Mesendoderm (in vitro differentiated cells): ENCODE results near the gene PTPN3.
"Not testable (repeated sequence)": the region's sequence is repeated elsewhere in the genome, so short reads cannot be mapped to it uniquely, and the experiment has no call there.

Experiments
- DNase-seq: peaks from one replicate; pipeline ENCODE4 v3.0.0; 2013
- H2AK5ac ChIP-seq: 2 replicates; pipeline ENCODE4 v1.6.1; 2013; ENCODE audit warnings: low read length, inconsistent platforms
- H2BK120ac ChIP-seq: 2 replicates; pipeline ENCODE4 v1.6.1; 2013; ENCODE audit warnings: low read depth, mild to moderate bottlenecking, low read length, moderate library complexity, mixed read lengths
- H2BK15ac ChIP-seq: replicated peaks from 2 replicates; pipeline ENCODE4 v1.6.1; 2013; ENCODE audit warnings: low read depth, mild to moderate bottlenecking, moderate library complexity
- H2BK5ac ChIP-seq: 2 replicates; pipeline ENCODE4 v1.6.1; 2013; ENCODE audit warnings: low read length, inconsistent platforms
- H3K18ac ChIP-seq: 2 replicates; pipeline ENCODE4 v1.6.1; 2013; ENCODE audit warnings: mild to moderate bottlenecking, low read length, mixed read lengths
- H3K23ac ChIP-seq: one replicate; pipeline ENCODE4 v1.6.1; 2013; ENCODE audit warnings: low read length
- H3K27ac ChIP-seq: 2 replicates; pipeline ENCODE4 v1.5.1; 2013; ENCODE audit warnings: low read depth, mild to moderate bottlenecking, inconsistent platforms, low read length, moderate library complexity
- H3K27me3 ChIP-seq: 2 replicates; pipeline ENCODE4 v1.6.1; 2013; ENCODE audit warnings: low read length, control low read depth, mild to moderate bottlenecking, inconsistent platforms; ENCODE audit not compliant: insufficient read depth, poor library complexity
- H3K36me3 ChIP-seq: 2 replicates; pipeline ENCODE4 v1.6.1; 2013; ENCODE audit warnings: low read length, inconsistent platforms; ENCODE audit not compliant: control insufficient read depth, insufficient read depth
- H3K4ac ChIP-seq: one replicate; pipeline ENCODE4 v1.6.1; 2013; ENCODE audit warnings: low read depth, mild to moderate bottlenecking, low read length, moderate library complexity
- H3K4me1 ChIP-seq: 2 replicates; pipeline ENCODE4 v1.6.1; 2013; ENCODE audit warnings: low read depth, low read length, inconsistent platforms; ENCODE audit not compliant: control insufficient read depth
- H3K4me2 ChIP-seq: 2 replicates; pipeline ENCODE4 v1.6.1; 2013; ENCODE audit warnings: low read length
- H3K4me3 ChIP-seq: 2 replicates; pipeline ENCODE4 v1.5.1; 2013; ENCODE audit warnings: mild to moderate bottlenecking, low read length
- H3K56ac ChIP-seq: one replicate; pipeline ENCODE4 v1.6.1; 2013; ENCODE audit warnings: low read length
- H3K79me1 ChIP-seq: 2 replicates; pipeline ENCODE4 v1.6.1; 2013; ENCODE audit warnings: low read length, inconsistent platforms
- H3K79me2 ChIP-seq: 2 replicates; pipeline ENCODE4 v1.6.1; 2013; ENCODE audit warnings: mild to moderate bottlenecking, low read length; ENCODE audit not compliant: control insufficient read depth, insufficient read depth
- H3K9ac ChIP-seq: 2 replicates; pipeline ENCODE4 v1.6.1; 2013; ENCODE audit warnings: low read length, inconsistent platforms
- H4K5ac ChIP-seq: one replicate; pipeline ENCODE4 v1.6.1; 2013; ENCODE audit warnings: low read length
- H4K8ac ChIP-seq: one replicate; pipeline ENCODE4 v1.6.1; 2013; ENCODE audit warnings: low read depth, mild to moderate bottlenecking, control low read depth, low read length, moderate library complexity
- WGBS: extraction: QIAGEN DNeasy Blood & Tissue Kit; methylation state at CpG from one replicate; pipeline ENCODE4 v1.1.7; 2013; ENCODE audit warnings: low lambda C conversion rate, missing lambda C conversion rate; ENCODE audit not compliant: insufficient coverage; ENCODE audit errors: extremely low coverage; 5-methylcytosine and 5-hydroxymethylcytosine counted together

PTPN3 gene

GRCh38 chr9:109378316-109378715 lies 119.8 kb downstream of the PTPN3 start:
- H3K4ac ChIP-seq, result no peak overlapping the region
- no peak overlapping the region for H2BK120ac ChIP-seq

DNA sequence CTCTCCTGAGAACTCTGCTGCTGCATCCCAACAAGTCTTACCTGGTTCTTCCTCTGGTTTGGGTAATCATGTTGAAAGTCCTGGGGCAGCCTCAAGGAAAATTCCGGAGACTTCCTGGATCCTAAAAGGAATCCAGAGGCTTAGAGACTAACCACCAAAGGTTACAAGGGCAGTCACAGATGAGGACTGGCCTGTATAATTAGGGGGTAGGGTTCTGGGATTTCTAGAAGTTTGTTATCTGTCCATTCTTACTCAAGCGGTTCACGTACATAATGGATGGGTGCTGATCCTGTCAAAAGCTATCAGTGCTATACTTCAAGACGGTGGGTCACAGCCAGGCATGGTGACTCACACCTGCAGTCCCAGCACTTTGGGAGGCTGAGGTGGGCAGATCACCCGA lies 125.9 kb downstream of the PTPN3 start:
- no peak overlapping the region for H3K27ac ChIP-seq
- no CpG with 5 or more reads among the region's 5 CpGs for WGBS
- DNase-seq, result no peak

More at GRCh38 chr9:109378316-109378715, 119.8 kb downstream of the PTPN3 start:
- DNase-seq, result no peak
- Histone ChIP-seq H3K79me2 (no peaks in the 10 kb centered on the region), H3K23ac (no peak overlapping the region), H2BK5ac (no peak overlapping the region), H2BK15ac (no peak overlapping the region), H4K5ac (no peak overlapping the region), H3K56ac (no peak overlapping the region), H3K4me2 (no peak overlapping the region), H2AK5ac (no peak overlapping the region), H3K4me3 (no peak overlapping the region), H3K27me3 (no peaks in the 10 kb centered on the region), H3K9ac (no peak overlapping the region), H3K4me1 (no peaks in the 10 kb centered on the region), H3K36me3 (no peaks in the 10 kb centered on the region), H3K18ac (no peak overlapping the region), H3K79me1 (no peaks in the 10 kb centered on the region), H4K8ac (no peak overlapping the region), H3K27ac (no peak overlapping the region)
- WGBS, result no CpG with 5 or more reads among the region's 4 CpGs

DNA sequence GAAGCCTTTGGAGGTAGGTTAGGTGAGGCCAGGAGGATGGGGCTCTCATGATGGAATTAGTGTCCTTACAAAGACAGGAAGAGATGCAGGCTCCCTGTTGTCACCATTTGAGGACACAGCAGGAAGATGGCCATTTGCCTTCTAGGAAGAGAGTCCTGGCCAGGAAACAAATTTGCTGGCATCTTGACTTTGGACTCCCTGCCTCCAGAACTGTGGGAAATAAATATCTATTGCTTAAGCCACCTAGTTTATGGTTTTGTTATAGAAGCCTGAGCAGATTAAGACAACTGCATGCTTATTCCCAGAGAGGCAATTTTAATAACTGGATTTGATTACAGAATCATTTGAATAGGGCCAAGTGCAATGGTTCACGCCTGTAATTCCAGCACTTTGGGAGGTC lies 126.7 kb downstream of the PTPN3 start:
- Histone ChIP-seq H3K27ac (no peak overlapping the region), H3K27me3 (no peaks in the 10 kb centered on the region), H3K79me2 (no peaks in the 10 kb centered on the region), H3K4ac (no peak overlapping the region), H3K36me3 (no peaks in the 10 kb centered on the region), H4K8ac (no peak overlapping the region), H3K4me2 (no peak overlapping the region), H3K4me3 (no peak overlapping the region), H3K18ac (no peak overlapping the region), H3K4me1 (no peaks in the 10 kb centered on the region), H2BK5ac (no peak overlapping the region), H4K5ac (no peak overlapping the region), H2BK15ac (no peak overlapping the region), H2AK5ac (no peak overlapping the region), H3K23ac (no peak overlapping the region), H2BK120ac (no peak overlapping the region), H3K9ac (no peak overlapping the region), H3K56ac (no peak overlapping the region), H3K79me1 (no peaks in the 10 kb centered on the region)
- no CpG with 5 or more reads among the region's 1 CpG for WGBS
- no peak for DNase-seq

More for the DNA sequence above, 125.9 kb downstream of the PTPN3 start:
- no peak overlapping the region for H3K4me3 ChIP-seq
- no peaks in the 10 kb centered on the region for H3K4me1 ChIP-seq
- H2BK120ac ChIP-seq, result no peak overlapping the region
- H3K23ac ChIP-seq, result no peak overlapping the region
- no peak overlapping the region for H4K8ac ChIP-seq
- no peaks in the 10 kb centered on the region for H3K36me3 ChIP-seq
- no peak overlapping the region for H3K4ac ChIP-seq
- no peak overlapping the region for H3K9ac ChIP-seq
- H3K18ac ChIP-seq, result no peak overlapping the region
- no peak overlapping the region for H3K56ac ChIP-seq
- H3K79me2 ChIP-seq, result no peaks in the 10 kb centered on the region
- no peaks in the 10 kb centered on the region for H3K27me3 ChIP-seq
- H2AK5ac ChIP-seq, result no peak overlapping the region
- H4K5ac ChIP-seq, result no peak overlapping the region
- no peak overlapping the region for H2BK15ac ChIP-seq
- H2BK5ac ChIP-seq, result no peak overlapping the region
- no peaks in the 10 kb centered on the region for H3K79me1 ChIP-seq
- no peak overlapping the region for H3K4me2 ChIP-seq

GRCh38 chr9:109369285-109369684 lies 128.8 kb downstream of the PTPN3 start:
- H3K27me3 ChIP-seq, result no peaks in the 10 kb centered on the region
- H3K4me3 ChIP-seq, result no peak overlapping the region
- H3K79me1 ChIP-seq, result no peaks in the 10 kb centered on the region
- H2BK5ac ChIP-seq, result no peak overlapping the region
- H3K36me3 ChIP-seq, result no peaks in the 10 kb centered on the region
- no peak overlapping the region for H2AK5ac ChIP-seq
- H3K9ac ChIP-seq, result no peak overlapping the region
- H2BK15ac ChIP-seq, result no peak overlapping the region
- no peak overlapping the region for H3K27ac ChIP-seq
- no peak overlapping the region for H3K4me2 ChIP-seq
- no peak overlapping the region for H3K18ac ChIP-seq
- no peak overlapping the region for H4K5ac ChIP-seq
- no peak for DNase-seq
- no peak overlapping the region for H3K4ac ChIP-seq
- no peaks in the 10 kb centered on the region for H3K79me2 ChIP-seq
- no peak overlapping the region for H2BK120ac ChIP-seq
- no peak overlapping the region for H4K8ac ChIP-seq
- H3K56ac ChIP-seq, result no peak overlapping the region
- H3K23ac ChIP-seq, result no peak overlapping the region
- no peaks in the 10 kb centered on the region for H3K4me1 ChIP-seq
- no CpG with 5 or more reads among the region's 2 CpGs for WGBS

DNA sequence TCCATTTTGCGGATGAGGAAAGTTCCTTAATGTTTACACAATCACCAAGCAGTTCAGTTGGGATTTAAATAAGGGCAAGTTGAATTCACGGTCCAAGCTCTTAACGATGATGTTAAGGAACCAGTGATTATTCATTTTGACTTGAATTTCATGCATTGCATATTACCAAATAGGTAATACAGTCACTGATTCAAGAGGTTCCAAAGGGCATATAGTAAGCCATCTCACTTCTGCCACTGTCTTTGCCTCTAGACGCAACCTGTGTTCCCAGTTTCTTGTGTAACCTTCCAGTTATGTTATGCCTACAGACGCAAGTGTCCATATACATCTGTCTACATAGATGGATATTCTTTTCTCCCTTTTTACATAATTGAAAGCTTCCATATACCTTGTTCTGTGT lies 137.3 kb downstream of the PTPN3 start:
- H2BK5ac ChIP-seq, result no peak overlapping the region
- H3K23ac ChIP-seq, result no peak overlapping the region
- H4K8ac ChIP-seq, result no peak overlapping the region
- H3K4ac ChIP-seq, result no peak overlapping the region
- no peak overlapping the region for H3K4me2 ChIP-seq
- H3K27ac ChIP-seq, result no peak overlapping the region
- no peak overlapping the region for H3K9ac ChIP-seq
- H3K79me1 ChIP-seq, result no peaks in the 10 kb centered on the region
- H3K4me1 ChIP-seq, result no peaks in the 10 kb centered on the region
- H3K56ac ChIP-seq, result no peak overlapping the region
- no peak for DNase-seq
- H4K5ac ChIP-seq, result no peak overlapping the region
- H3K27me3 ChIP-seq, result no peaks in the 10 kb centered on the region
- H3K36me3 ChIP-seq, result no peaks in the 10 kb centered on the region
- H2BK120ac ChIP-seq, result no peak overlapping the region
- no peak overlapping the region for H3K18ac ChIP-seq
- H3K79me2 ChIP-seq, result no peaks in the 10 kb centered on the region
- H2BK15ac ChIP-seq, result no peak overlapping the region
- no peak overlapping the region for H3K4me3 ChIP-seq
- WGBS, result no CpG with 5 or more reads among the region's 5 CpGs
- H2AK5ac ChIP-seq, result no peak overlapping the region

DNA sequence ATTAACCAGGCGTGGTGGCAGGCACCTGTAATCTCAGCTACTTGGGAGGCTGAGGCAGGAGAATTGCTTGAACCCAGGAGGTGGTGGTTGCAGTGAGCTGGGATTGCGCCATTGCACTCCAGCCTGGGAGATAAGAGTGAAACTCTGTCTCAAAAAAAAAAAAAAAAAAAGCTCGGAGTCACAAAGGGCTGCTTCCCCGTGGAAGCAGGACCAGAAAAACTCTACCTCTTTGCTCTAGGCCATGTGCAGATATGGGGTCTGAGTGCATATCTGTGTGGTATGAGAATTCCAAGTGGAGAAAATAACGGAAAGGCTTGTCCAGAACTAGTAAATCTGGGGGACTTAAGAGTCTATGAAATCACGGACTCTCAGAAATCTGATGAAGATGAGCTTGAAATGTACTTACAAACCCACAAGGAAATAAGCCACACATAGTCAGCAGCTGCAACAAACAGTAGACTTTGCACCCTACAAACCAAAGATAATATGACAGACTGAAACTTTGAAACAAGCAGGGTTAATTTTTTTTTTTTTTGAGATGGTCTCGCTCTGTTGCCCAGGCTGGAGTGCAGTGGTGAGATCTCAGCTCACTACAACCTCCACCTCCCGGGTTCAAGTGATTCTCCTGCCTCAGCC lies 139.0 kb downstream of the PTPN3 start:
- not testable (repeated sequence) for H3K56ac ChIP-seq, H3K9ac ChIP-seq, H3K18ac ChIP-seq, H3K36me3 ChIP-seq, H3K79me2 ChIP-seq, H2BK5ac ChIP-seq, H3K27ac ChIP-seq, H4K5ac ChIP-seq, H3K79me1 ChIP-seq, H3K27me3 ChIP-seq, H2BK120ac ChIP-seq, H3K4me1 ChIP-seq, H4K8ac ChIP-seq, H2BK15ac ChIP-seq, H3K4me3 ChIP-seq, DNase-seq, H3K4me2 ChIP-seq, H3K23ac ChIP-seq, H3K4ac ChIP-seq, H2AK5ac ChIP-seq
- WGBS, result no CpG with 5 or more reads among the region's 8 CpGs
